Measurements from ENCODE around the gene EFL1. TPM values are rescaled to one million over a fixed set of nuclear protein-coding genes. Genes with fewer than 3 reads are reported as not detected.

Gene EFL1
- polyA plus RNA-seq, 1 donor (not counting 4 experiments of a cell fraction or from before 2014, with no cell fraction given) = 32.0 TPM

GRCh38 chr15:82231842-82232241 is 30.7 kb downstream of the EFL1 start:
- dilution Hi-C loops (cut with MboI; ENCODE audit: extremely low pct_ligation_motif_present, low sequenced_read_pairs) = no loop called here
- Histone ChIP-seq H3K4me1 (ENCODE audit: control insufficient read depth, extremely low read depth, insufficient read depth, low read length) (no peaks in the 10 kb centered on the region), H3K27me3 (ENCODE audit: control insufficient read depth, extremely low read depth, insufficient read depth, low read length) (no peaks in the 10 kb centered on the region), H4K20me1 (ENCODE audit: control insufficient read depth, extremely low read depth, insufficient read depth, low read length) (no peaks in the 10 kb centered on the region), H3K9ac (ENCODE audit: control insufficient read depth, extremely low read depth, insufficient read depth, low read length) (no peak overlapping the region), H3K79me2 (ENCODE audit: control insufficient read depth, insufficient read depth, low read length) (no peaks in the 10 kb centered on the region), H3K27ac (ENCODE audit: control insufficient read depth, insufficient read depth, low read length) (no peak overlapping the region), H3K4me2 (ENCODE audit: control insufficient read depth, extremely low read depth, insufficient read depth, low read depth, low read length) (no peak overlapping the region), H2AFZ (ENCODE audit: control insufficient read depth, low read length) (no peak overlapping the region), H3K9me3 (ENCODE audit: control insufficient read depth, low read depth, low read length) (no peaks in the 10 kb centered on the region), H3K36me3 (ENCODE audit: control insufficient read depth in 2 of 2, extremely low read depth in 1 of 2, insufficient read depth in 2 of 2, low read length in 2 of 2) (peaks cover 0 to 2% of the 10 kb centered on the region in 2 experiments), H3K4me3 (ENCODE audit: control insufficient read depth in 2 of 3, extremely low read depth in 1 of 3, insufficient read depth in 2 of 3, low read depth in 1 of 3, low read length in 3 of 3) (no peak overlapping the region), H3K9me1 (ENCODE audit: control insufficient read depth, extremely low read depth, insufficient read depth, low read length) (no peaks in the 10 kb centered on the region)
- DNase-seq (ENCODE audit: low read depth, low spot score) (no peak), FAIRE-seq (no peak)
- TF ChIP-seq CTCF (optimal IDR thresholded peaks at IDR 0.05 in 1 of 3, IDR thresholded peaks at IDR 0.05 in 1 of 3, conservative IDR thresholded peaks at IDR 0.05 in 1 of 3; ENCODE audit: extremely low read depth in 1 of 3, insufficient read depth in 2 of 3, low read length in 3 of 3) (no peak), EZH2 (IDR thresholded peaks at IDR 0.05; ENCODE audit: low read length) (no peak)

GRCh38 chr15:82231233-82231632 is 31.3 kb downstream of the EFL1 start:
- dilution Hi-C loops (cut with MboI; ENCODE audit: extremely low pct_ligation_motif_present, low sequenced_read_pairs) = no loop called here
- no peak overlapping the region for H3K9ac ChIP-seq (ENCODE audit: control insufficient read depth, extremely low read depth, insufficient read depth, low read length)
- H3K9me3 ChIP-seq (ENCODE audit: control insufficient read depth, low read depth, low read length) = no peaks in the 10 kb centered on the region
- H3K27ac ChIP-seq (ENCODE audit: control insufficient read depth, insufficient read depth, low read length) = no peak overlapping the region
- no peak for TF ChIP-seq EZH2 (IDR thresholded peaks at IDR 0.05; ENCODE audit: low read length)
- no peak for TF ChIP-seq CTCF (optimal IDR thresholded peaks at IDR 0.05 in 1 of 3, IDR thresholded peaks at IDR 0.05 in 1 of 3, conservative IDR thresholded peaks at IDR 0.05 in 1 of 3; ENCODE audit: extremely low read depth in 1 of 3, insufficient read depth in 2 of 3, low read length in 3 of 3)
- H4K20me1 ChIP-seq (ENCODE audit: control insufficient read depth, extremely low read depth, insufficient read depth, low read length) = no peaks in the 10 kb centered on the region
- H3K36me3 ChIP-seq (ENCODE audit: control insufficient read depth in 2 of 2, extremely low read depth in 1 of 2, insufficient read depth in 2 of 2, low read length in 2 of 2) = peaks cover 0 to 2% of the 10 kb centered on the region in 2 experiments
- no peak overlapping the region for H2AFZ ChIP-seq (ENCODE audit: control insufficient read depth, low read length)
- H3K79me2 ChIP-seq (ENCODE audit: control insufficient read depth, insufficient read depth, low read length) = no peaks in the 10 kb centered on the region
- FAIRE-seq = no peak
- H3K27me3 ChIP-seq (ENCODE audit: control insufficient read depth, extremely low read depth, insufficient read depth, low read length) = no peaks in the 10 kb centered on the region
- DNase-seq (ENCODE audit: low read depth, low spot score) = no peak
- H3K9me1 ChIP-seq (ENCODE audit: control insufficient read depth, extremely low read depth, insufficient read depth, low read length) = no peaks in the 10 kb centered on the region
- no peaks in the 10 kb centered on the region for H3K4me1 ChIP-seq (ENCODE audit: control insufficient read depth, extremely low read depth, insufficient read depth, low read length)
- no peak overlapping the region for H3K4me2 ChIP-seq (ENCODE audit: control insufficient read depth, extremely low read depth, insufficient read depth, low read depth, low read length)
- H3K4me3 ChIP-seq (ENCODE audit: control insufficient read depth in 2 of 3, extremely low read depth in 1 of 3, insufficient read depth in 2 of 3, low read depth in 1 of 3, low read length in 3 of 3) = no peak overlapping the region
